CD14-positive monocyte (primary cell): ENCODE data around the gene TYMP. TPM values are rescaled to one million over a fixed set of nuclear protein-coding genes. Genes with fewer than 3 reads are reported as not detected.

ENCODE experiments used
- DNase-seq, 3 donors: peaks; one replicate each; pipeline ENCODE4 v3.0.0-alpha.2; 2011 to 2022
- H2AFZ ChIP-seq: 2 replicates; pipeline ENCODE4 v1.6.0; 2012; ENCODE audit warnings: mild to moderate bottlenecking, low read depth, low read length, inconsistent platforms; ENCODE audit not compliant: insufficient read depth, poor library complexity, severe bottlenecking
- H3K27ac ChIP-seq, 2 donors: 1 replicate in 1 of 2; 2 replicates in 1 of 2; pipeline ENCODE4 v1.5.1; 2012 to 2013; ENCODE audit warnings: low read length in 2 of 2, control low read depth in 1 of 2, inconsistent platforms in 1 of 2, low read depth in 1 of 2, mild to moderate bottlenecking in 1 of 2
- H3K27me3 ChIP-seq, 2 donors: one replicate each; pipeline versions ENCODE4 v1.6.0 to v1.6.1; 2011 to 2013; ENCODE audit warnings: low read length in 2 of 2; ENCODE audit not compliant: control insufficient read depth in 2 of 2, insufficient read depth in 2 of 2
- H3K36me3 ChIP-seq, 2 donors: replicated peaks in 1 of 2; 1 replicate in 1 of 2; 2 replicates in 1 of 2; pipeline versions ENCODE4 v1.5.1 to v1.6.1; 2012 to 2013; ENCODE audit warnings: low read length in 2 of 2, control low read depth in 1 of 2, inconsistent platforms in 1 of 2, mild to moderate bottlenecking in 1 of 2; ENCODE audit not compliant: insufficient read depth in 2 of 2, control insufficient read depth in 1 of 2
- H3K4me1 ChIP-seq, 2 donors: 1 replicate in 1 of 2; 2 replicates in 1 of 2; pipeline versions ENCODE4 v1.5.1 to v1.6.1; 2012 to 2013; ENCODE audit warnings: low read length in 2 of 2, control low read depth in 1 of 2, inconsistent platforms in 1 of 2, mild to moderate bottlenecking in 1 of 2, moderate library complexity in 1 of 2; ENCODE audit not compliant: insufficient read depth in 2 of 2, control insufficient read depth in 1 of 2
- H3K4me2 ChIP-seq: replicated peaks from 2 replicates; pipeline ENCODE3; 2012; ENCODE audit warnings: low read length, moderate library complexity, mild to moderate bottlenecking; ENCODE audit not compliant: poor library complexity, severe bottlenecking; ENCODE audit errors: extremely low read depth
- H3K4me3 ChIP-seq, 3 experiments: fragments of 200-600 bp in 1 of 3; sonication (generic) in 1 of 3; replicated peaks in 1 of 3; 1 replicate in 2 of 3; 2 replicates in 1 of 3; pipeline ENCODE4 v1.5.1; 2011 to 2013; ENCODE audit warnings: low read length in 3 of 3, mild to moderate bottlenecking in 3 of 3, control low read depth in 2 of 3, low read depth in 2 of 3, inconsistent platforms in 1 of 3, moderate library complexity in 1 of 3
- H3K79me2 ChIP-seq: 2 replicates; pipeline ENCODE4 v1.6.0; 2012; ENCODE audit warnings: mild to moderate bottlenecking, control low read depth, inconsistent platforms, low read length, moderate library complexity; ENCODE audit not compliant: insufficient read depth
- H3K9ac ChIP-seq: 2 replicates; pipeline ENCODE4 v1.6.0; 2017; ENCODE audit warnings: low read length, mild to moderate bottlenecking; ENCODE audit not compliant: insufficient read depth, poor library complexity, severe bottlenecking
- H3K9me3 ChIP-seq, 2 donors: replicated peaks in 1 of 2; 1 replicate in 1 of 2; 2 replicates in 1 of 2; pipeline versions ENCODE4 v1.5.1 to v1.6.1; 2012 to 2013; ENCODE audit warnings: low read length in 2 of 2, control low read depth in 1 of 2; ENCODE audit not compliant: control insufficient read depth in 1 of 2, insufficient read depth in 1 of 2
- H4K20me1 ChIP-seq: 2 replicates; pipeline ENCODE4 v1.6.0; 2012; ENCODE audit warnings: mild to moderate bottlenecking, low read length, control low read depth, moderate library complexity; ENCODE audit not compliant: insufficient read depth
- H3K27ac Mint-ChIP-seq, 7 donors: one replicate each; pipeline ENCODE4 v1.8.0; 2020; ENCODE audit warnings: mild to moderate bottlenecking in 7 of 7, mixed read lengths in 7 of 7, moderate library complexity in 6 of 7, inconsistent platforms in 2 of 7
- H3K27me3 Mint-ChIP-seq, 3 donors: one replicate each; pipeline ENCODE4 v1.8.0; 2021 to 2022; ENCODE audit warnings: low read depth in 3 of 3, mild to moderate bottlenecking in 3 of 3, mixed read lengths in 3 of 3, moderate library complexity in 3 of 3, inconsistent platforms in 1 of 3
- H3K36me3 Mint-ChIP-seq, 2 donors: one replicate each; pipeline ENCODE4 v1.8.0; 2020; ENCODE audit warnings: mixed read lengths in 2 of 2, inconsistent platforms in 1 of 2, mild to moderate bottlenecking in 1 of 2
- H3K4me1 Mint-ChIP-seq: one replicate; pipeline ENCODE4 v1.8.0; 2020; ENCODE audit warnings: mild to moderate bottlenecking, mixed read lengths
- H3K4me3 Mint-ChIP-seq, 2 donors: one replicate each; pipeline ENCODE4 v1.8.0; 2020; ENCODE audit warnings: mild to moderate bottlenecking in 2 of 2, mixed read lengths in 2 of 2, moderate library complexity in 1 of 2
- H3K9me3 Mint-ChIP-seq, 7 donors: one replicate each; pipeline ENCODE4 v1.8.0; 2020 to 2022; ENCODE audit warnings: mixed read lengths in 7 of 7, mild to moderate bottlenecking in 6 of 7, moderate library complexity in 6 of 7, inconsistent platforms in 2 of 7
- CTCF ChIP-seq: fragments of 200-600 bp; IDR thresholded peaks from one replicate; pipeline ENCODE4 v1.8.0; 2022; ENCODE audit warnings: antibody characterized with exemption, mild to moderate bottlenecking
- WGBS: methylation state at CpG from one replicate; pipeline ENCODE4 v1.1.5; 2013; ENCODE audit warnings: missing lambda C conversion rate; ENCODE audit not compliant: insufficient coverage; 5-methylcytosine and 5-hydroxymethylcytosine counted together
- intact Hi-C, 2 donors: fragments of 100-400 bp; cut with micrococcal nuclease; formaldehyde crosslinking; loops; one replicate each; pipeline versions ENCODE4 v1.15.0 to v1.15.1; 2023
- polyA plus RNA-seq, 3 donors: library from polyadenylated mRNA; depleted of rRNA in 1 of 3; unstranded in 2 of 3; stranded (reverse) in 1 of 3; fragments of 300-500 nt in 2 of 3; fragments of >200 nt in 1 of 3; fragmentation: Illumina TruSeq in 2 of 3; gene quantifications; 1 replicate in 2 of 3; 2 replicates in 1 of 3; pipeline ENCODE4 v1.2.3, GENCODE V29; 2012 to 2021

Gene TYMP
- polyA plus RNA-seq, 3 donors, result 787 to 994 (median 955) TPM

GRCh38 chr22:50502628-50503474, 27.0 kb downstream of the TYMP start:
- Mint-ChIP-seq H3K27me3 (peaks cover under 1 to 4% (median 3%) of the 10 kb centered on the region in 3 donors), H3K4me1 (peaks cover 10% of the 10 kb centered on the region), H3K9me3 (no peaks in the 10 kb centered on the region), H3K4me3 (no peak overlapping the region), H3K36me3 (peaks cover 15 to 26% of the 10 kb centered on the region in 2 donors), H3K27ac (peak overlapping the region in 1 of 7 donors; percentile 68)
- Histone ChIP-seq H3K79me2 (peaks cover 27% of the 10 kb centered on the region), H3K9ac (no peak overlapping the region), H3K4me2 (no peak overlapping the region), H4K20me1 (no peaks in the 10 kb centered on the region), H3K36me3 (peaks cover 30 to 36% of the 10 kb centered on the region in 2 donors), H3K27ac (no peak overlapping the region), H2AFZ (no peak overlapping the region), H3K4me1 (peaks cover 9 to 15% of the 10 kb centered on the region in 2 donors), H3K9me3 (no peaks in the 10 kb centered on the region), H3K27me3 (no peaks in the 10 kb centered on the region), H3K4me3 (no peak overlapping the region)
- DNase-seq, result peak in 1 of 3 donors; percentile 4
- intact Hi-C loops, result no loop called here
- no peak for TF ChIP-seq CTCF
- 97% methylated on average over 18 of the region's 24 CpGs for WGBS

- no peaks in the 10 kb centered on the region for H3K9me3 Mint-ChIP-seq
- H3K27ac ChIP-seq, result no peak overlapping the region
- no peak overlapping the region for H2AFZ ChIP-seq
- 94% methylated on average over 5 of the region's 6 CpGs for WGBS
- no peak overlapping the region for H3K4me3 ChIP-seq
- H3K27ac Mint-ChIP-seq, result peak overlapping the region in 1 of 7 donors; percentile 8
- H3K4me1 ChIP-seq, result peaks cover 7 to 12% of the 10 kb centered on the region in 2 donors
- no peaks in the 10 kb centered on the region for H3K9me3 ChIP-seq
- TF ChIP-seq CTCF, result no peak
- peaks cover 7% of the 10 kb centered on the region for H3K4me1 Mint-ChIP-seq
- no peak overlapping the region for H3K4me2 ChIP-seq
- no peaks in the 10 kb centered on the region for H4K20me1 ChIP-seq
- peak in 1 of 3 donors; percentile 3 for DNase-seq
- peaks cover 15 to 26% of the 10 kb centered on the region in 2 donors for H3K36me3 Mint-ChIP-seq
- H3K9ac ChIP-seq, result no peak overlapping the region
- H3K36me3 ChIP-seq, result peaks cover 30 to 36% of the 10 kb centered on the region in 2 donors
- H3K27me3 ChIP-seq, result no peaks in the 10 kb centered on the region
- intact Hi-C loops, result no loop called here
- peaks cover 5 to 8% (median 6%) of the 10 kb centered on the region in 3 donors for H3K27me3 Mint-ChIP-seq
- no peak overlapping the region for H3K4me3 Mint-ChIP-seq
- peaks cover 24% of the 10 kb centered on the region for H3K79me2 ChIP-seq
These were observed 27.7 kb downstream of the TYMP start for GRCh38 chr22:50502096-50502495.
